K562 (cell line): ENCODE data around the gene TXNIP.

Experiments
- CTCF ChIP-seq, 3 experiments: IDR thresholded peaks in 2 of 3; conservative IDR thresholded peaks in 1 of 3; 2 replicates each; pipeline ENCODE4 v1.5.1; 2011 to 2012; ENCODE audit warnings: low read length in 3 of 3, mild to moderate bottlenecking in 3 of 3, control low read depth in 2 of 3, improper control_type of control experiment in 1 of 3, inconsistent platforms in 1 of 3, low read depth in 1 of 3, mixed read lengths in 1 of 3, moderate library complexity in 1 of 3; ENCODE audit not compliant: insufficient read depth in 2 of 3
- E4F1 ChIP-seq: fragments of 250-450 bp; sonication (Bioruptor Pico); IDR thresholded peaks from 2 replicates; pipeline ENCODE4 v1.5.0; 2021; ENCODE audit warnings: mild to moderate bottlenecking, borderline replicate concordance
- JUN ChIP-seq, 2 experiments: sonication (generic) in 1 of 2; formaldehyde crosslinking in 1 of 2; IDR thresholded peaks; 2 replicates each; pipeline versions ENCODE4 v1.6.1 to v1.8.0; 2012 to 2022; ENCODE audit warnings: borderline replicate concordance in 2 of 2, mild to moderate bottlenecking in 2 of 2, improper control_type of control experiment in 1 of 2, low read depth in 1 of 2, low read length in 1 of 2, missing genetic modification reagents in 1 of 2
- REST ChIP-seq, 2 experiments: fragments of 450-650 bp; formaldehyde crosslinking in 1 of 2; IDR thresholded peaks; 2 replicates each; pipeline versions ENCODE4 v1.4.0 to v1.6.1; 2014 to 2020; ENCODE audit warnings: mild to moderate bottlenecking in 2 of 2, borderline replicate concordance in 1 of 2, low read depth in 1 of 2
- TAF1 ChIP-seq: IDR thresholded peaks from 2 replicates; pipeline ENCODE4 v1.6.1; 2011; ENCODE audit warnings: mild to moderate bottlenecking, low read length, moderate library complexity; ENCODE audit not compliant: insufficient read depth, control insufficient read depth, severe bottlenecking; ENCODE audit errors: extremely low read depth

GRCh38 chr1:146029117-146029516 is 32.7 kb upstream of the TXNIP start:
- TF ChIP-seq TAF1 (no peak), E4F1 (CRISPR knock-in tag) (no peak), REST (IDR thresholded peaks at IDR 0.05; ENCODE audit: borderline replicate concordance) (no peak), REST (CRISPR knock-in tag; IDR thresholded peaks at IDR 0.05; ENCODE audit: low read depth) (no peak), JUN (IDR thresholded peaks at IDR 0.05; ENCODE audit: borderline replicate concordance, low read depth, low read length) (no peak), JUN (CRISPR knock-in tag; IDR thresholded peaks at IDR 0.05; ENCODE audit: borderline replicate concordance) (no peak), CTCF (IDR thresholded peaks at IDR 0.05 in 2 of 3, conservative IDR thresholded peaks at IDR 0.05 in 1 of 3; ENCODE audit: insufficient read depth in 2 of 3, low read depth in 1 of 3, low read length in 3 of 3) (no peak)
